Keratinocyte (primary cell): Measurements from ENCODE around the gene MESP2. TPM values are rescaled to one million over a fixed set of nuclear protein-coding genes. Genes with fewer than 3 reads are reported as not detected.
A peak's percentile ranks its signal among the peaks of the same experiment; 100 is the strongest.

Source experiments
- DNase-seq: peaks from one replicate; pipeline ENCODE4 v3.0.0-alpha.2; 2011; ENCODE audit warnings: low read depth, missing footprints, low spot score
- FAIRE-seq: peaks from 2 replicates; lab custom pipeline; 2011; peaks lifted over from hg19 to GRCh38; lab: Jason Lieb, UNC
- H2AFZ ChIP-seq: 2 replicates; pipeline ENCODE4 v1.6.0; 2012; ENCODE audit warnings: low read length, control low read depth, inconsistent platforms; ENCODE audit not compliant: control insufficient read depth
- H3K27ac ChIP-seq: 2 replicates; pipeline ENCODE4 v1.5.1; 2011; ENCODE audit warnings: low read length; ENCODE audit not compliant: control insufficient read depth, insufficient read depth
- H3K27me3 ChIP-seq: 3 replicates; pipeline ENCODE4 v1.6.0; 2011; ENCODE audit warnings: low read length; ENCODE audit not compliant: control insufficient read depth, insufficient read depth; ENCODE audit errors: extremely low read depth
- H3K36me3 ChIP-seq, 2 experiments: 2 replicates in 1 of 2; 3 replicates in 1 of 2; pipeline ENCODE4 v1.5.1; 2011; ENCODE audit warnings: low read length in 2 of 2, mild to moderate bottlenecking in 1 of 2; ENCODE audit not compliant: control insufficient read depth in 2 of 2, insufficient read depth in 2 of 2; ENCODE audit errors: extremely low read depth in 1 of 2
- H3K4me1 ChIP-seq: 3 replicates; pipeline ENCODE4 v1.5.1; 2011; ENCODE audit warnings: low read length; ENCODE audit not compliant: control insufficient read depth, insufficient read depth; ENCODE audit errors: extremely low read depth
- H3K4me2 ChIP-seq: 3 replicates; pipeline ENCODE4 v1.6.0; 2011; ENCODE audit warnings: low read depth, low read length; ENCODE audit not compliant: control insufficient read depth, insufficient read depth; ENCODE audit errors: extremely low read depth
- H3K4me3 ChIP-seq, 3 experiments: fragments of 200-600 bp in 1 of 3; sonication (generic) in 1 of 3; 2 replicates in 2 of 3; 3 replicates in 1 of 3; pipeline ENCODE4 v1.5.1; 2011 to 2016; ENCODE audit warnings: low read length in 3 of 3, mild to moderate bottlenecking in 3 of 3, control low read depth in 2 of 3, inconsistent platforms in 1 of 3, low read depth in 1 of 3, mixed read lengths in 1 of 3, mixed run types in 1 of 3, moderate library complexity in 1 of 3; ENCODE audit not compliant: control insufficient read depth in 2 of 3, insufficient read depth in 2 of 3; ENCODE audit errors: extremely low read depth in 1 of 3
- H3K79me2 ChIP-seq: 2 replicates; pipeline ENCODE4 v1.6.0; 2012; ENCODE audit warnings: low read length; ENCODE audit not compliant: control insufficient read depth, insufficient read depth
- H3K9ac ChIP-seq: 3 replicates; pipeline ENCODE4 v1.6.0; 2011; ENCODE audit warnings: low read length; ENCODE audit not compliant: control insufficient read depth, insufficient read depth; ENCODE audit errors: extremely low read depth
- H3K9me1 ChIP-seq: 3 replicates; pipeline ENCODE4 v1.6.0; 2011; ENCODE audit warnings: low read length; ENCODE audit not compliant: control insufficient read depth, insufficient read depth; ENCODE audit errors: extremely low read depth
- H3K9me3 ChIP-seq: 2 replicates; pipeline ENCODE4 v1.5.1; 2012; ENCODE audit warnings: low read depth, low read length; ENCODE audit not compliant: control insufficient read depth
- H4K20me1 ChIP-seq: 3 replicates; pipeline ENCODE4 v1.6.0; 2011; ENCODE audit warnings: low read length; ENCODE audit not compliant: control insufficient read depth, insufficient read depth; ENCODE audit errors: extremely low read depth
- CTCF ChIP-seq, 3 experiments: IDR thresholded peaks in 1 of 3; conservative IDR thresholded peaks in 1 of 3; optimal IDR thresholded peaks in 1 of 3; 2 replicates in 2 of 3; 3 replicates in 1 of 3; pipeline versions ENCODE3 to v1.5.1; 2011; ENCODE audit warnings: low read length in 3 of 3, mild to moderate bottlenecking in 3 of 3, moderate library complexity in 2 of 3, control low read depth in 1 of 3, inconsistent platforms in 1 of 3; ENCODE audit not compliant: insufficient read depth in 2 of 3; ENCODE audit errors: extremely low read depth in 1 of 3
- EZH2 ChIP-seq: IDR thresholded peaks from one replicate; pipeline ENCODE4 v1.6.1; 2012; ENCODE audit warnings: inconsistent platforms, mild to moderate bottlenecking, low read length, moderate library complexity
- dilution Hi-C: fragments of 300-500 bp; cut with MboI; formaldehyde crosslinking; loops from one replicate; pipeline ENCODE4 v1.7.0; 2020; ENCODE audit warnings: low sequenced_read_pairs; ENCODE audit not compliant: extremely low pct_ligation_motif_present
- polyA plus RNA-seq, 5 experiments: library from polyadenylated mRNA; depleted of rRNA in 3 of 5; stranded (reverse) in 3 of 5; stranded (forward) in 1 of 5; unstranded in 1 of 5; fragments of >200 nt; gene quantifications; 1 replicate in 1 of 5; 2 replicates in 3 of 5; 3 replicates in 1 of 5; pipeline versions ENCODE4 v1.2.1 to v1.2.3, GENCODE V29; 2011 to 2012; ENCODE audit warnings: missing spikeins in 2 of 5, low read depth in 1 of 5, low replicate concordance in 1 of 5

MESP2 gene
- polyA plus RNA-seq, 1 donor (not counting 4 experiments of a cell fraction or from before 2014, with no cell fraction given): 0.39 TPM

GRCh38 chr15:89758981-89759380, 17.2 kb upstream of the MESP2 start:
- no peak overlapping the region for H3K9ac ChIP-seq
- H3K27me3 ChIP-seq: no peaks in the 10 kb centered on the region
- H3K36me3 ChIP-seq: no peaks in the 10 kb centered on the region
- H3K9me1 ChIP-seq: no peaks in the 10 kb centered on the region
- no peak for TF ChIP-seq EZH2
- TF ChIP-seq CTCF (optimal IDR thresholded peaks at IDR 0.05 in 1 of 3, IDR thresholded peaks at IDR 0.05 in 1 of 3, conservative IDR thresholded peaks at IDR 0.05 in 1 of 3; ENCODE audit: extremely low read depth in 1 of 3, insufficient read depth in 2 of 3, low read length in 3 of 3): peak in 1 of 3 experiments; percentile 8
- FAIRE-seq (no peak), DNase-seq (no peak)
- peaks cover 15% of the 10 kb centered on the region for H3K4me1 ChIP-seq
- H3K27ac ChIP-seq: no peak overlapping the region
- no peaks in the 10 kb centered on the region for H3K79me2 ChIP-seq
- H3K4me2 ChIP-seq: no peak overlapping the region
- H4K20me1 ChIP-seq: no peaks in the 10 kb centered on the region
- no peaks in the 10 kb centered on the region for H3K9me3 ChIP-seq
- no peak overlapping the region for H3K4me3 ChIP-seq
- dilution Hi-C loops: loop anchor here (25.0 kb wide), 1 partner anchor 103 kb away; no protein-coding TSS in a partner anchor
- no peak overlapping the region for H2AFZ ChIP-seq

DNA sequence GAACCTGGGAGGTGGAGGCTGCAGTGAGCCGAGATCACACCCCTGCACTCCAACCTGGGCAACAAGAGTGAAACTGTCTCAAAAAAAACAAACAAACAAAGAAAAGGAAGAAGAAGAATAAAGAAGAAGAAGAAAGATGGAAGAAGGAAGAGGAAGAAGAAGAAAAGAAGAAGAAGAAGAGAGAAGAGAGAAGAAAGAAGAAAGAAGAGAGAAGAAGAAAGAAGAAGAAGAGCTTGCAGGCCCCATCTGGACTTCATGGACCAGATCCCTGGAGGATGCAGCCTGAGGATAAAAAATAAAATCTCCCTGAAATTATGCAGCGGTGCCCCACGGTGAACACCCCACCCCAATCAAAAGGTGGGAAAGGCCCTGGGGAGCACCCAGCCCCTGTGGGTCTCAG, 16.3 kb upstream of the MESP2 start:
- Histone ChIP-seq H3K79me2 (no peaks in the 10 kb centered on the region), H3K4me1 (peaks cover 15% of the 10 kb centered on the region), H3K27me3 (no peaks in the 10 kb centered on the region), H3K9me1 (no peaks in the 10 kb centered on the region), H2AFZ (no peak overlapping the region), H4K20me1 (no peaks in the 10 kb centered on the region), H3K9me3 (no peaks in the 10 kb centered on the region), H3K4me3 (no peak overlapping the region), H3K27ac (no peak overlapping the region), H3K36me3 (no peaks in the 10 kb centered on the region), H3K4me2 (no peak overlapping the region), H3K9ac (no peak overlapping the region)
- FAIRE-seq: no peak
- dilution Hi-C loops: loop anchor here (25.0 kb wide), 1 partner anchor 102 kb away; no protein-coding TSS in a partner anchor
- TF ChIP-seq CTCF (optimal IDR thresholded peaks at IDR 0.05 in 1 of 3, IDR thresholded peaks at IDR 0.05 in 1 of 3, conservative IDR thresholded peaks at IDR 0.05 in 1 of 3; ENCODE audit: extremely low read depth in 1 of 3, insufficient read depth in 2 of 3, low read length in 3 of 3): no peak
- no peak for TF ChIP-seq EZH2
- DNase-seq: no peak
